GM18907 (cell line): ENCODE data around the gene PCDHGB6.
"Not testable (repeated sequence)": the region's sequence is repeated elsewhere in the genome, so short reads cannot be mapped to it uniquely, and the experiment has no call there.

Experiments
- ATAC-seq: cut with Tn5 transposase; IDR thresholded peaks from one replicate; pipeline ENCODE4 v1.9.1; 2021; ENCODE audit warnings: mild to moderate bottlenecking, moderate library complexity; ENCODE audit not compliant: unreplicated experiment

The PCDHGB6 gene

GRCh38 chr5:141417494-141418172, 9.8 kb downstream of the PCDHGB6 start, which contains the start of gene PCDHGB7:
Gene PCDHGB7, plus strand, starts transcription at chr5:141417677. Its CDS starts 183 bp downstream, at chr5:141417860.
- peak; percentile 79 for ATAC-seq

- no peak for ATAC-seq
Measured at GRCh38 chr5:141419074-141419880, 11.5 kb downstream of the PCDHGB6 start.

GRCh38 chr5:141420855-141421488, 13.2 kb downstream of the PCDHGB6 start, which contains the start of gene PCDHGA11:
Gene PCDHGA11, plus strand, starts transcription at chr5:141421051. Its CDS starts 177 bp downstream, at chr5:141421228.
- peak; percentile 52 for ATAC-seq

- ATAC-seq, result no peak
Measured at GRCh38 chr5:141421489-141421855, 13.7 kb downstream of the PCDHGB6 start.

GRCh38 chr5:141422742-141423291, 15.0 kb downstream of the PCDHGB6 start:
- ATAC-seq, result no peak

- ATAC-seq, result no peak
Measured at GRCh38 chr5:141427783-141428426, 20.1 kb downstream of the PCDHGB6 start.

- peak; percentile 90 for ATAC-seq
Measured at GRCh38 chr5:141430332-141431113, 22.7 kb downstream of the PCDHGB6 start, which contains the start of gene PCDHGA12. Gene PCDHGA12, plus strand, starts transcription at chr5:141430507. Its CDS starts 253 bp downstream, at chr5:141430760.

- ATAC-seq, result no peak
Measured at GRCh38 chr5:141431286-141431685, 23.5 kb downstream of the PCDHGB6 start.

- ATAC-seq, result not testable (repeated sequence)
Measured at GRCh38 chr5:141432308-141432707, 24.5 kb downstream of the PCDHGB6 start.

GRCh38 chr5:141432726-141433125, 24.9 kb downstream of the PCDHGB6 start:
- not testable (repeated sequence) for ATAC-seq

- no peak for ATAC-seq
Measured at GRCh38 chr5:141434006-141434405, 26.2 kb downstream of the PCDHGB6 start.

GRCh38 chr5:141437221-141437620, 29.4 kb downstream of the PCDHGB6 start:
- no peak for ATAC-seq

GRCh38 chr5:141439411-141440141, 31.8 kb downstream of the PCDHGB6 start:
- no peak for ATAC-seq

GRCh38 chr5:141440341-141440740, 32.5 kb downstream of the PCDHGB6 start:
- no peak for ATAC-seq

GRCh38 chr5:141441571-141442170, 33.9 kb downstream of the PCDHGB6 start:
- ATAC-seq, result no peak
